Muscle of leg (tissue), 11 donors: Measurements from ENCODE around the gene SH2D3A. TPM values are rescaled to one million over a fixed set of nuclear protein-coding genes. Genes with fewer than 3 reads are reported as not detected.
A peak's percentile ranks its signal among the peaks of the same experiment; 100 is the strongest.

Experiments
- DNase-seq: peaks from one replicate; pipeline ENCODE4 v3.0.0; 2013
- H3K27ac ChIP-seq: one replicate; pipeline ENCODE4 v1.5.1; 2013; ENCODE audit warnings: mild to moderate bottlenecking, low read length, control low read depth
- H3K27me3 ChIP-seq: one replicate; pipeline ENCODE4 v1.6.1; 2013; ENCODE audit warnings: low read length; ENCODE audit not compliant: control insufficient read depth, insufficient read depth
- H3K36me3 ChIP-seq: one replicate; pipeline ENCODE4 v1.6.1; 2013; ENCODE audit warnings: low read length; ENCODE audit not compliant: control insufficient read depth, insufficient read depth
- H3K4me1 ChIP-seq: one replicate; pipeline ENCODE4 v1.6.1; 2013; ENCODE audit warnings: low read length; ENCODE audit not compliant: control insufficient read depth, insufficient read depth
- H3K4me3 ChIP-seq: one replicate; pipeline ENCODE4 v1.5.1; 2013; ENCODE audit warnings: low read length, control low read depth
- H3K9me3 ChIP-seq: replicated peaks from 2 replicates; pipeline ENCODE4 v1.6.1; 2013; ENCODE audit warnings: low read depth, low read length; ENCODE audit not compliant: control insufficient read depth
- WGBS: methylation state at CpG from one replicate; pipeline ENCODE4 v1.1.5; 2013; ENCODE audit warnings: missing lambda C conversion rate; ENCODE audit not compliant: insufficient coverage; 5-methylcytosine and 5-hydroxymethylcytosine counted together
- polyA plus RNA-seq, 8 donors: library from polyadenylated mRNA; unstranded; fragments of 120-200 nt; gene quantifications; one replicate each; pipeline versions ENCODE4 v1.2.1 to v1.2.3, GENCODE V29; 2013; ENCODE audit warnings: inconsistent platforms in 1 of 8, low replicate concordance in 1 of 8; ENCODE audit not compliant: insufficient read length in 8 of 8, insufficient read depth in 1 of 8
- total RNA-seq: library from RNA; stranded (reverse); fragments of 120-200 nt; gene quantifications from one replicate; pipeline ENCODE4 v1.2.4, GENCODE V29; 2013

SH2D3A gene
- total and polyA plus RNA-seq, 9 donors, result 0.13 to 2.9 (median 0.96) TPM

- no peak overlapping the region for H3K27ac ChIP-seq
These were observed 21.3 kb downstream of the SH2D3A start for GRCh38 chr19:6745965-6746364.

DNA sequence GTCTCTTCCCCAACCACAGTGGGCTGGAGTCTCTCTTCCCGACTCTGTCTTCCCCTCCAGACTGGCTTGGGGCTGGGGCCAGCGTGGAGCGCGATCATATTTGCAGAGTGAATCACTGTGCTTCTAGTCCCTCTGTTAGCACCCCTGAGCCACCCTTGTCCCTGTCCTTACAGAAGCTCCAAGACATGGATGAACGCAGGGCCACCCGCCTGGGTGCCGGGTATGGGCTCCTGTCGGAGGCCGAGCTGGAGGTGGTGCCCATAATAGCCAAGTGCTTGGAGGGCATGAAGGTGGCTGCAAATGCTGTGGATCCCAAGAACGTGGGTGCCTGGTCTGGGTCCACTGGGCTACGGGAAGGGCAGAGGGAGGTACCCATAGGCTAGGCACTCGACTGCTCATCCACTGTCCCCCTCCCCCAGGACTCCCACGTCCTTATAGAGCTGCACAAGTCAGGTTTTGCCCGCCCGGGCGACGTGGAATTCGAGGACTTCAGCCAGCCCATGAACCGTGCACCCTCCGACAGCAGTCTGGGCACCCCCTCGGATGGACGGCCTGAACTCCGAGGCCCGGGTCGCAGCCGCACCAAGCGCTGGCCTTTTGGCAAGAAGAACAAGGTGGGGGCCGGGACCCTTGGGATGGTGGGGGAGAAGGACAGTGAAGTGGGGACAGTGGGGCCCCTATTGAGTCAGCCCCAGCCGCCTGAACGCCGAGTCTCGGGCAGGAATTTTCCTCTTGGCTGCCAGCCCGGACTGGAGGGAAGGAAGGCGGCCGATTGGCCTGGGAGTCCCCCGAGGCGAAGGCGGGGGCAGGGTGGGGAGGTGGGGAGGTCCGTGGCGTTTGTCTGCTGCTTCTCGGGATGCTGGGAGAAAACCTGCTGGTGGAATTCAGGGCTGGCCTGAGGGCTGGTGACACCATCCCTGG is 22.6 kb downstream of the SH2D3A start:
- no peaks in the 10 kb centered on the region for H3K27me3 ChIP-seq
- no peak overlapping the region for H3K4me3 ChIP-seq
- H3K4me1 ChIP-seq, result peaks cover 45% of the 10 kb centered on the region
- peaks cover 5% of the 10 kb centered on the region for H3K9me3 ChIP-seq
- H3K27ac ChIP-seq, result peak overlapping the region; percentile 78
- DNase-seq, result peak; percentile 95
- peaks cover 67% of the 10 kb centered on the region for H3K36me3 ChIP-seq
- 22% methylated on average over 32 of the region's 41 CpGs for WGBS

More at GRCh38 chr19:6745965-6746364, 21.3 kb downstream of the SH2D3A start:
- Histone ChIP-seq H3K27me3 (no peaks in the 10 kb centered on the region), H3K4me1 (peaks cover 34% of the 10 kb centered on the region), H3K4me3 (no peak overlapping the region), H3K36me3 (peaks cover 78% of the 10 kb centered on the region), H3K9me3 (peaks cover 5% of the 10 kb centered on the region)
- DNase-seq, result no peak
- 97% methylated on average over 15 of the region's 24 CpGs for WGBS

DNA sequence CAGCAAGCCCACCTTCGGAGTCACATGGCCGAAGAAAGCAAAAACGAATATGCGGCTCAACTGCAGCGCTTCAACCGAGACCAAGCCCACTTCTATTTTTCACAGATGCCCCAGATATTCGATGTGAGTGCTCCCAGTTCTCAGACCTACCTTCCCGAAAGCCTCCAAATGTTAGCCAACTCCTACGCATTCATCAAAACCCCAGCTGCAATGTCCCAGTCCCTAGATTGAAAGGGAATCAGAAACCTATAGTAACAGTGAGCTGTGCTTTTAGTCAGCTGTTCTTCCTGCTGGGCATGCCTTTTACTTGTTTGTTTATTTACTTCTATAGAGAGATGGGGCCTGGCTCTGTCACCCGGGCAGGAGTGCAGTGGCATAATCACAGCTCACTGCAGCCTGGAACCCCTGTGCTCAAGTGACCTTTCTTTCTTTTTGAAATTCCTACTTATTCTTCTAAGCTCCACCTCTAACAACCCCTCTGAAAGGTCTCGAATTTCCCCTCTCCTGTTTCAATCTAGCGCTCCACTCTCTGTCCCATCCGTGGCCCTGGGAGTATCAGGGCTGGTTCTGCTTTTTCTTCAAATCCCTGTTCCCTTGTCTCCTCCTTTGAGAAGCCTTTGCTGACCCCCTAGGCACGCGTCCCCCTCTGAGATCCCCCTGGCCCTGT is 23.4 kb downstream of the SH2D3A start:
- H3K4me3 ChIP-seq, result no peak overlapping the region
- WGBS, result 76% methylated on average over 13 of the region's 15 CpGs
- no peaks in the 10 kb centered on the region for H3K27me3 ChIP-seq
- peaks cover 59% of the 10 kb centered on the region for H3K36me3 ChIP-seq
- peaks cover 50% of the 10 kb centered on the region for H3K4me1 ChIP-seq
- H3K27ac ChIP-seq, result peak overlapping the region; percentile 78
- peaks cover 5% of the 10 kb centered on the region for H3K9me3 ChIP-seq
- DNase-seq, result no peak

DNA sequence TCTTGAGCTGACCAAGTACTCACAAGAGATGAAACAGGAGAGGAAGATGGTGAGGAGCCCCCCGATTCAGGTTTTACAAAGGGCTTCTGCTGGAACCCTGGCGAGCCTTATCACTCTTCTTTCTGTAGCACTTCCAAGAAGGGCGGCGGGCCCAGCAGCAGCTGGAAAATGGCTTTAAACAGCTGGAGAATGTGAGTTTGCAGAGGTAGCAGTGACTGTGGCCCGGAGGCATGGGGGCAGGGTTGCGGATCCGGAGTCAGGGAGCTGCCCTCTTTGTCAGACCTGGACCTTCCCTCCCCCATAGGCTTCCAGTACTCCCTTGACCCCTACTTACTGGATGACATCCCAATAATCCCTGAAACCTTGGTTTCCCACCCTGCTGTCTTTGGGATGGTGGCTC is 24.2 kb downstream of the SH2D3A start:
- Histone ChIP-seq H3K27me3 (no peaks in the 10 kb centered on the region), H3K4me3 (no peak overlapping the region), H3K4me1 (peaks cover 58% of the 10 kb centered on the region), H3K36me3 (peaks cover 52% of the 10 kb centered on the region), H3K9me3 (peaks cover 5% of the 10 kb centered on the region), H3K27ac (peak overlapping the region; percentile 20)
- 53% methylated on average over 2 of the region's 7 CpGs for WGBS
- DNase-seq, result no peak

DNA sequence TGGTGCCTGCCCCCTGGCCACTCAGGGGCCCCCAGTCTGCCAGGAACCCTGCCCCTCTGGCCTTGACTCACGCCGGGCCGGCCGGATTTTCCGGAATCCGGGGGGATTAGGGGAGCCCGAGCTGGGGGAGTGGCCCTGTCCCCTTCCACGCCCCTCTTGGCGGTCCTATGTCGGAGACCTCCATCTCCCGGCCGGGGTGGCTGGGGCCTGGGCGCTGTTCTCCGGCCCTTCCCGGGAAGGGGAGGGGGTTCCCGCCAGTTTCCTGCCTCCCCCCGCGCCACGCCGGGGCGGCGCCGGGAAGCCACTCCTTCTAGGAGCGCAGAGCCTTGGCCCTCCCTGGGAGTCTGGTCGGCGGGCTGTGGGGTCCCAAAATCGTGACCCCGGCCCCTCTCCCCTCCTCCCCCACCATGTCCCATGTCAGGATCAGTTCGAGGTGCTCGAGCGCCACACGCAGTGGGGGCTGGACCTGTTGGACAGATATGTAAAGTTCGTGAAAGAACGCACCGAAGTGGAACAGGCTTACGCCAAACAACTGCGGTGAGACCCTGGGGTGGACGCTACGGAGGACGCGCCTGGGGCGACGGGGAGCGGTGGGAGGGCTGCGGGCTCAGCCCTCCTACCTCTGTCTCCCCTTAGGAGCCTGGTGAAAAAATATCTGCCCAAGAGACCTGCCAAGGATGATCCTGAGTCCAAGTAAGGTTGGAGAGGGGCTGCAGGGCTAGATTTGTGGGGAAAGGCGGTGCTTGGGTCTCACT is 26.5 kb downstream of the SH2D3A start:
- H3K27ac ChIP-seq, result peak overlapping the region; percentile 93
- H3K36me3 ChIP-seq, result peaks cover 33% of the 10 kb centered on the region
- H3K4me1 ChIP-seq, result peaks cover 70% of the 10 kb centered on the region
- DNase-seq, result peak; percentile 90
- no peaks in the 10 kb centered on the region for H3K9me3 ChIP-seq
- WGBS, result under 1% methylated on average over 24 of the region's 46 CpGs
- H3K27me3 ChIP-seq, result no peaks in the 10 kb centered on the region
- peak overlapping the region; percentile 93 for H3K4me3 ChIP-seq

DNA sequence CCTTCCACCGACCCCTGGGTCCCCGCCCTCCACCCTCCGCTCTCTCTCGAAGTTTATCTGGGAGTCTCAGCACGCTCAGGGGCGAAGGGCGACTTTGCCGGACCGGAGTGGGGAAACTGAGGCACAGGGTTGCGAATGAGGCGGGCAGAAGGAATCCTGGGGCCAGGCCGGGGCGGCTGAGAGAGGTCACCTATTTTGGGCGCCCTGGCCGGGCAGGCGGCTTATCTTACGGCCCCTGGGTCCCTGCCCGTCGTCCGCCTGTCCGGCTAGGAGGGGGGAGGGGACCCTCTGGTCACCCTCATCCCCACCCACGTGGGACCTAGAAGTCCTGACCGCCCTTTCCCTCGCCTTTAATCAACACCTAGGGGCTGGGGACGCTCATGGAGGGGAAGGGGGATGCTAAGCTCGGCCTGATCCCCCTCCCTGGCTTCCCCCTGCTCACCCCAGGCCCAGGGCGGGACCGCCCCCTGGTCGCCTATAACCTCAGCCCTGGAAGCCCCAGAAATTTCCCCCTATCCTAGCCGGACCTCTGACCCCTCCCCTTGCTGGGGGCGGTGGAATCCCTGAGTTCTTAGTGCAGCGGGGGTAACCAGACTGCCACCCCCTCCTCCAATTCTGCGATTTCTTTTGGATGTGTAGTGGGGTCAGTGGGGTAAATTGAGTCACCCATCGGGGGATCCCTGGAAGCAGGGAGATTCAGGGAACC is 27.2 kb downstream of the SH2D3A start:
- Histone ChIP-seq H3K27me3 (no peaks in the 10 kb centered on the region), H3K9me3 (no peaks in the 10 kb centered on the region), H3K4me1 (peaks cover 66% of the 10 kb centered on the region), H3K4me3 (peak overlapping the region; percentile 93), H3K36me3 (peaks cover 29% of the 10 kb centered on the region), H3K27ac (peak overlapping the region; percentile 93)
- WGBS, result 0% methylated on average over 7 of the region's 34 CpGs
- DNase-seq, result peak; percentile 62

GRCh38 chr19:6739390-6739882 is 27.8 kb downstream of the SH2D3A start, which contains the start of gene TRIP10:
TRIP10 (plus strand) TSS chr19:6739680; CDS start chr19:6739762, 82 bp downstream.
- peaks cover 24% of the 10 kb centered on the region for H3K36me3 ChIP-seq
- peak within 1 kb of the TSS; percentile 97 for H3K27ac ChIP-seq
- H3K4me3 ChIP-seq, result peak within 1 kb of the TSS; percentile 93
- peak; percentile 97 for DNase-seq
- no peaks in the 10 kb centered on the region for H3K27me3 ChIP-seq
- WGBS, result 0% methylated on average over 4 of the region's 47 CpGs
- H3K9me3 ChIP-seq, result no peaks in the 10 kb centered on the region
- peaks cover 60% of the 10 kb centered on the region for H3K4me1 ChIP-seq

DNA sequence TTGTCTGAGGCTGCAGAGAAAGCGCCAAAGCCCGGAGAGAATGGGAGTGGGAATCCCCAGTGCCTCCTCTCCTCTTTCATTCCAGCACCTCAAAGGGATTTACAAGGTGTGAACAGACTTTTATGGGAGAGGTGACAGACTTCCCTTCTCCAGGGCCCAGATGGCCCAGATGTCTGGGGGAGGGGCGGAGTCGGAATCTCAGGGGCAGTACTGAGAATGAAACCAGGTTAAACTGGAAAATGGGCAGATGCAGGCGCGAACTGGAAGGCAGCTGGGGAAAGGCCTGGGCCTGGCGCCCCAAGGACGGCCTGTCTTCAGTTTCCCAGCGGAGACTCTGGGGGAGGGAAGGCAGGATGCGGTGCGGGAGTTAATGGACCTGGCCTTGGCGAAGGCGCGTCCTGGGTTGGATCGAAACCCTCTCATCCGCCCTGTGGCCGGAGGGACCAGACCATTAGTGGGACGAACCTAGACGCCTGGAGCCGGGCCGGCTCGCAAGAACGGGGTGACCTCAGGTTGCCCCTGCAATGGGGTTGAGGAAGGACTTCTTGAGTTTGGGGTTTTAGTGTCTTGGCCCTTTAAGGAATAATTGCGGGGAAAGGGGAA is 28.3 kb downstream of the SH2D3A start:
- 8% methylated on average over 22 of the region's 24 CpGs for WGBS
- H3K4me3 ChIP-seq, result peak overlapping the region; percentile 43

More for the DNA sequence above, 28.3 kb downstream of the SH2D3A start:
- Histone ChIP-seq H3K9me3 (no peaks in the 10 kb centered on the region), H3K27me3 (no peaks in the 10 kb centered on the region), H3K36me3 (peaks cover 19% of the 10 kb centered on the region), H3K4me1 (peaks cover 56% of the 10 kb centered on the region), H3K27ac (peak overlapping the region; percentile 97)
- DNase-seq, result no peak
